Measurements from ENCODE around the gene EML2. TPM values are rescaled to one million over a fixed set of nuclear protein-coding genes. Genes with fewer than 3 reads are reported as not detected.

Gene EML2
- total RNA-seq, 1 experiment from 2014 or later: 33.9 TPM

GRCh38 chr19:45646345-45646698 lies 7.1 kb upstream of the EML2 start:
- H3K4me1 Mint-ChIP-seq (ENCODE audit: low read depth, unreplicated experiment): peaks cover 10% of the 10 kb centered on the region
- Histone ChIP-seq H3K4me1 (peaks cover 12% of the 10 kb centered on the region), H3K36me3 (ENCODE audit: control insufficient read depth, insufficient read depth, low read length) (no peaks in the 10 kb centered on the region), H3K9me3 (no peaks in the 10 kb centered on the region), H3K4me3 (ENCODE audit: low read depth, low read length) (no peak overlapping the region), H3K27me3 (replicated peaks; ENCODE audit: control insufficient read depth, insufficient read depth, low read length) (no peaks in the 10 kb centered on the region)
- no peak overlapping the region for H3K27ac Mint-ChIP-seq (ENCODE audit: unreplicated experiment)
- TF ChIP-seq CTCF (IDR thresholded peaks at IDR 0.05; ENCODE audit: insufficient read depth in 1 of 2, low read depth in 1 of 2, low read length in 1 of 2, severe bottlenecking in 1 of 2, unreplicated experiment in 1 of 2): no peak
- DNase-seq: no peak
- BruUV-seq (replicated peaks): no TSS peak
- H3K4me3 Mint-ChIP-seq (ENCODE audit: unreplicated experiment): no peak overlapping the region
- ChIA-PET CTCF (interaction anchor here (0.6 to 0.7 kb wide), 2 partner anchors 124 to 1248 kb away, joined by 5 to 6 read pairs; no protein-coding TSS in a partner anchor), POLR2A (interaction anchor here (0.7 to 1.1 kb wide), 2 partner anchors 20 to 31 kb away, joined by 3 to 7 read pairs; no protein-coding TSS in a partner anchor)
- intact Hi-C loops (cut with micrococcal nuclease; ENCODE audit: unreplicated experiment): loop anchor here (10.0 kb wide), 1 partner anchor 152 kb away; the partner anchor contains the start of genes PPM1N and RTN2
- peaks cover 17% of the 10 kb centered on the region for H3K36me3 Mint-ChIP-seq (ENCODE audit: insufficient read depth, unreplicated experiment)
- no peaks in the 10 kb centered on the region for H3K9me3 Mint-ChIP-seq (ENCODE audit: unreplicated experiment)
- no peaks in the 10 kb centered on the region for H3K27me3 Mint-ChIP-seq (ENCODE audit: insufficient read depth, unreplicated experiment)

- CTCF ChIA-PET: interaction anchor here (0.6 to 0.7 kb wide), 2 partner anchors 125 to 1249 kb away, joined by 5 to 6 read pairs; no protein-coding TSS in a partner anchor
- no peak overlapping the region for H3K4me3 ChIP-seq (ENCODE audit: low read depth, low read length)
- TF ChIP-seq CTCF (IDR thresholded peaks at IDR 0.05; ENCODE audit: insufficient read depth in 1 of 2, low read depth in 1 of 2, low read length in 1 of 2, severe bottlenecking in 1 of 2, unreplicated experiment in 1 of 2): no peak
These were observed 6.6 kb upstream of the EML2 start for GRCh38 chr19:45645631-45646344.

DNA sequence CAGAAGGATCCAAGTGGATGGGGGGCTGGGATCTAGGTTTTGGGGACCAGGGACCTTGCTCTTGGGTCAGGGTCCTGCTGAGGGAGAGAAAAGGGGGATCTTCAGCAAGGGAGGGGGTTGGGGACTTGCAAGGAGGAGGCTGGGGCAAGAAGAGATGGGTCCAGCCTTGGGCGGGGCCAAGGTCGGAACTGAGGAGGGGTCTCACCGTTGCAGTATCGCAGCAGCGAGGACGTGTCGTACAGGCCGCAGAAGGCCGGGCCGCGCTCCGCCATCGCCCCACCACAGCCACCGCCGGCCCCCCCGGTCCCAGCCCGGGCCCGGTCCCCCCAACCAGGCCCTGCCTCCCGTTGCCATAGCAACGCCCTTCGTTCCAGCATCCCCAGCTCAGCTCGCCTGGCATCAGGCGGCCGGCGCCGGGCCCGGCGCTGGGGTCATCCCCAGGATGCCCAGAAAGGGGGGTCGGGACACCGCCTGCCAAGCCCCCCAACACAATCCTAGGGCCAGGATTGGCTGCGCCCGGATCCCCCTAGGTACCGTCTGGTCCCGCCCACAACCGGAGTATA lies 6.0 kb upstream of the EML2 start:
- Mint-ChIP-seq H3K9me3 (ENCODE audit: unreplicated experiment) (no peaks in the 10 kb centered on the region), H3K27ac (ENCODE audit: unreplicated experiment) (no peak overlapping the region), H3K36me3 (ENCODE audit: insufficient read depth, unreplicated experiment) (peaks cover 26% of the 10 kb centered on the region), H3K4me1 (ENCODE audit: low read depth, unreplicated experiment) (peaks cover 19% of the 10 kb centered on the region), H3K4me3 (ENCODE audit: unreplicated experiment) (no peak overlapping the region), H3K27me3 (ENCODE audit: insufficient read depth, unreplicated experiment) (no peaks in the 10 kb centered on the region)
- intact Hi-C loops (cut with micrococcal nuclease; ENCODE audit: unreplicated experiment): loop anchor here (10.0 kb wide), 1 partner anchor 150 kb away; the partner anchor contains the start of genes PPM1N and RTN2
- Histone ChIP-seq H3K36me3 (ENCODE audit: control insufficient read depth, insufficient read depth, low read length) (no peaks in the 10 kb centered on the region), H3K4me3 (ENCODE audit: low read depth, low read length) (no peak overlapping the region), H3K9me3 (no peaks in the 10 kb centered on the region), H3K27me3 (replicated peaks; ENCODE audit: control insufficient read depth, insufficient read depth, low read length) (no peaks in the 10 kb centered on the region), H3K4me1 (peaks cover 17% of the 10 kb centered on the region)
- no TSS peak for BruUV-seq (replicated peaks)
- TF ChIP-seq CTCF (IDR thresholded peaks at IDR 0.05; ENCODE audit: insufficient read depth in 1 of 2, low read depth in 1 of 2, low read length in 1 of 2, severe bottlenecking in 1 of 2, unreplicated experiment in 1 of 2): no peak
- DNase-seq: no peak
- POLR2A ChIA-PET: interaction anchor here (1.1 kb wide), 1 partner anchor 32 kb away, joined by 3 read pairs; no protein-coding TSS in a partner anchor
- CTCF ChIA-PET: no interaction called here

More at GRCh38 chr19:45645631-45646344, 6.6 kb upstream of the EML2 start:
- H3K4me1 ChIP-seq: peaks cover 15% of the 10 kb centered on the region
- Mint-ChIP-seq H3K27ac (ENCODE audit: unreplicated experiment) (no peak overlapping the region), H3K4me1 (ENCODE audit: low read depth, unreplicated experiment) (peaks cover 16% of the 10 kb centered on the region), H3K36me3 (ENCODE audit: insufficient read depth, unreplicated experiment) (peaks cover 23% of the 10 kb centered on the region), H3K4me3 (ENCODE audit: unreplicated experiment) (no peak overlapping the region), H3K27me3 (ENCODE audit: insufficient read depth, unreplicated experiment) (no peaks in the 10 kb centered on the region), H3K9me3 (ENCODE audit: unreplicated experiment) (no peaks in the 10 kb centered on the region)
- intact Hi-C loops (cut with micrococcal nuclease; ENCODE audit: unreplicated experiment): loop anchor here (10.0 kb wide), 1 partner anchor 151 kb away; the partner anchor contains the start of genes PPM1N and RTN2
- peak; percentile 49 to 75 for DNase-seq
- no TSS peak for BruUV-seq (replicated peaks)
- H3K9me3 ChIP-seq: no peaks in the 10 kb centered on the region
- no peaks in the 10 kb centered on the region for H3K36me3 ChIP-seq (ENCODE audit: control insufficient read depth, insufficient read depth, low read length)
- POLR2A ChIA-PET: interaction anchor here (0.7 to 1.1 kb wide), 2 partner anchors 20 to 32 kb away, joined by 3 to 7 read pairs; no protein-coding TSS in a partner anchor
- no peaks in the 10 kb centered on the region for H3K27me3 ChIP-seq (replicated peaks; ENCODE audit: control insufficient read depth, insufficient read depth, low read length)
